Pancreas (tissue), 10 donors: ENCODE data around the gene MAPK12. TPM values are rescaled to one million over a fixed set of nuclear protein-coding genes. Genes with fewer than 3 reads are reported as not detected.

Source experiments
- ATAC-seq, 4 donors: fragments of 200-7000 bp; cut with Tn5 transposase; one replicate each; pipeline versions ENCODE4 v1.8.0 to v1.9.1; 2020; ENCODE audit warnings: mild to moderate bottlenecking in 4 of 4, moderate library complexity in 4 of 4
- DNase-seq, 6 donors: peaks; one replicate each; pipeline ENCODE4 v3.0.0-alpha.2; 2020
- FAIRE-seq: peaks from 2 replicates; lab custom pipeline; 2012; peaks lifted over from hg19 to GRCh38; lab: Jason Lieb, UNC
- H3K27ac ChIP-seq, 4 donors: fragments of 200-600 bp; sonication (generic); 1 replicate in 3 of 4; 2 replicates in 1 of 4; pipeline versions ENCODE4 v1.5.0 to v1.8.0; 2020
- H3K27me3 ChIP-seq, 4 donors: fragments of 200-600 bp; one replicate each; pipeline ENCODE4 v1.8.0; 2021
- H3K36me3 ChIP-seq, 3 donors: fragments of 200-600 bp; sonication (generic) in 1 of 3; one replicate each; pipeline versions ENCODE4 v1.5.0 to v1.8.0; 2020 to 2021
- H3K4me1 ChIP-seq, 3 donors: fragments of 200-600 bp; one replicate each; pipeline ENCODE4 v1.8.0; 2021
- H3K4me3 ChIP-seq, 4 donors: fragments of 200-600 bp; sonication (generic) in 2 of 4; one replicate each; pipeline versions ENCODE4 v1.5.0 to v1.8.0; 2020 to 2021
- H3K9me3 ChIP-seq, 4 donors: fragments of 200-600 bp; one replicate each; pipeline ENCODE4 v1.8.0; 2021
- CTCF ChIP-seq, 4 donors: fragments of 200-600 bp; sonication (generic) in 3 of 4; IDR thresholded peaks; one replicate each; pipeline versions ENCODE4 v1.5.0 to v1.8.0; 2021; ENCODE audit warnings: antibody characterized with exemption in 4 of 4
- WGBS, 2 donors: extraction: QIAGEN DNeasy Blood & Tissue Kit; methylation state at CpG; one replicate each; pipeline ENCODE4 v1.1.7; 2013; 5-methylcytosine and 5-hydroxymethylcytosine counted together
- intact Hi-C, 3 donors: fragments of 100-400 bp; cut with DNase I; formaldehyde crosslinking; loops; one replicate each; pipeline versions ENCODE4 v1.11.1 to v1.14.2; 2022
- polyA plus RNA-seq, 2 donors: library from polyadenylated mRNA; stranded (reverse); fragments of 200-250 nt; gene quantifications; one replicate each; pipeline ENCODE4 v1.2.3, GENCODE V29; 2013
- total RNA-seq, 6 donors: library from RNA; stranded (reverse); fragmentation: NEBNext Ultra II Directional in 4 of 6; extraction: Animal tissue kit (Norgen Biotek cat#: 25700) in 4 of 6; gene quantifications; one replicate each; pipeline versions ENCODE4 v1.2.1 to v1.2.4, GENCODE V29; 2021 to 2023
- donor health status: healthy with polysubstance abuse.
- donor health status: DM: no; HTN: no; CAD: no; lungs with moderate emphysema.
- donor health status: DM: no; HTN: no; CAD: no.
- donor health status: control.
- donor health status: control.
- donor health status: Bipolar disorder and iron deficiency.
- donor health status: DM: yes; HTN: yes; CAD: no.
- donor health status: DM: no; HTN: no; CAD: no.
- donor health status: DM: no; HTN: no; CAD: no.
- donor health status: DM: yes; HTN: yes; CAD: no.

MAPK12 gene
- total RNA-seq: 1 to 10 TPM in 5 of 6 donors, under 1 TPM in 1; 0.88 to 3.8 (median 1.6) TPM
- polyA plus RNA-seq: 10 to 100 TPM in 1 of 2 donors, 1 to 10 TPM in 1; 6.9 to 19.2 TPM

GRCh38 chr22:50261615-50262459 lies at the start of gene MAPK12:
Gene MAPK12, minus strand, starts transcription at chr22:50261683. Its CDS starts 174 bp downstream, at chr22:50261509.
- 3 to 18% methylated on average over 16 to 59 of the region's 61 CpGs for WGBS, 2 donors
- no peak for TF ChIP-seq CTCF (IDR thresholded peaks at IDR 0.05)
- Histone ChIP-seq H3K4me3 (peak within 1 kb of the TSS; percentile 2 to 43 (median 22)), H3K9me3 (no peaks in the 10 kb centered on the region), H3K4me1 (no peaks in the 10 kb centered on the region), H3K36me3 (no peaks in the 10 kb centered on the region), H3K27me3 (no peaks in the 10 kb centered on the region), H3K27ac (no peak within 1 kb of the TSS)
- intact Hi-C loops: loop anchor here in 1 of 3 donors (10.0 kb wide), 1 partner anchor 353 kb away; no protein-coding TSS in a partner anchor
- ATAC-seq: peak in 2 of 4 donors; percentile 4 to 31
- no peak for FAIRE-seq
- no peak for DNase-seq

DNA sequence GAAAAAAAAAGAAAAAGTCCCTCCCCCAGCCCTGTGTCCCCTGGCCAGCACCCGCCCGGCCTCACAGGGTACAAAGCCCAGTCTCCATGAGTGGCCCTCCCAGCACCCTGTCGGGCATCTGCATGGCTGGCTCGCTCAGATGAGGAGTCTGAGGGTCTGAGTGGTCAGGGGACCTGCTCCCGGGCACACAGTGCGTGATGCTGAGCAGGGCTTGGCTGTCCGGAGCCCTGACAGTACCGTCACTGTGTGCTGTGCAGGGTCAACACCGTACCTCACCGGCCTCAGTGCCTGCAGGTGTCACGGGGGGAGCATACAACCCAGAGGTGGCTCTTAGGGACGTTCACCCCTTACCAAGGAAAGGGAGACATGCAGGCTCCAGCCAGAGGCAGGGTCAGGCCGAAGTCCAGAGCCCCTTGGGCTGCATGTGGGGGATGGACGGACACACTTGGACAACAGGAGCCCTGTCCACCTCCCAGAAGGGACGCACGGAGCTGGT lies 49.5 kb upstream of the MAPK12 start:
- intact Hi-C loops: no loop called here
- no peaks in the 10 kb centered on the region for H3K9me3 ChIP-seq
- no peak overlapping the region for H3K27ac ChIP-seq
- no peak overlapping the region for H3K4me3 ChIP-seq
- peak in 1 of 6 donors; percentile 29 for DNase-seq
- no peaks in the 10 kb centered on the region for H3K27me3 ChIP-seq
- ATAC-seq: no peak
- FAIRE-seq: no peak
- H3K36me3 ChIP-seq: no peaks in the 10 kb centered on the region
- 90 to 91% methylated on average over 16 of the region's 16 CpGs for WGBS, 2 donors
- H3K4me1 ChIP-seq: no peaks in the 10 kb centered on the region
- TF ChIP-seq CTCF (IDR thresholded peaks at IDR 0.05): no peak

DNA sequence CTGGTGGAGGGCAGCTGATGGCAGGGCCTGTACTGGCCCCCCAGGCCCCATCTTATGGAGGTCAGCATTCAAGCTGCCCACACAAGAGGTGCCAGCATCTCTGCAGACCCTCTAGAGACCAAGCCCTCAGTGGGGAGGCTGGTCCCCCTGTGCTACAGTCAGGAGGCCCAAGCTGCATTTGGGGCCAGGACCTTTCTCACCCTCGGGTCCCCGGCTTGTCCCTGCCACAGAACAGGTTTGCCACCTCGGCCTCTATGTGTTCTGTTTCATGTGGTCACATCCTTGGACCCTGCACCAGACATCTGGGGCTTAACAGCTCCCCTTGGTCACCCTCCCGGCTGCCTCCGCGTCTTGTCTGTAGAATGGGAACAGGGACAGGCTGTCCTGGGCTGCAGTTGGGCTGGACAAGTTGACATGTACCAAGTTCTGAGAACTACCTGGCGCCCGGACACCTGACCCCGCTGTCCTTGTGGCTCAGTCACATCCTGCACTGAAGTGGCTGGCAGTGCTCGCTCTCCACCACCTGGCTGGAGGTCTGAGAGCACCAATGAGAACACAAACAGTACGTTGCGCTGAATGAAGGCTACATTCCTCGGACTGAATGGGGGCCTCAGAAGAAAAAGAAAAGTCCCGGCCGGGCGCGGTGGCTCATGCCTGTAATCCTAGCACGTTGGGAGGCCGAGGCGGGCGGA lies 48.7 kb upstream of the MAPK12 start:
- Histone ChIP-seq H3K9me3 (no peaks in the 10 kb centered on the region), H3K4me1 (peaks cover 3 to 6% (median 4%) of the 10 kb centered on the region in 3 donors), H3K27ac (no peak overlapping the region), H3K36me3 (no peaks in the 10 kb centered on the region), H3K4me3 (no peak overlapping the region), H3K27me3 (no peaks in the 10 kb centered on the region)
- TF ChIP-seq CTCF (IDR thresholded peaks at IDR 0.05): no peak
- FAIRE-seq (no peak), ATAC-seq (no peak), DNase-seq (peak in 1 of 6 donors; percentile 27)
- WGBS, 2 donors: 89 to 91% methylated on average over 21 of the region's 21 CpGs
- intact Hi-C loops: no loop called here

DNA sequence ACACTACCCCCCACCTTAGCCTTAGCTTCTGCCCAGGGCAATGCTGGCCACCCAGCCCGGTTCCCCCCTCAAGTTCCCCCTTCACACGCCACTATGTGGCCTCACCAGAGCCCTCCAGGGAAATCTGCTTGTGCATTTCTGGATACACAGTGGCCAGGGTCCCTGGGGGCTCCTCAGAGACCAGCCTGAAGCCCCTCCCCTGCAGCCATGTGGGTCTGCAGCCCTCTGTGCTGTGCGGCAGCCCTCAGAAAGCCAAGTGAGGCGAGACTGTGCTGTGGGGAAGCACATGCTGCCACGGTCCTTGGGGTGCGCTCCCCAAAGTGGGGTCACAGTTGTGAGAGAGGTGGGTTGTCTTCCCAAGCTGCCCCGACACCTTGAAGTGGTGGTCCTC lies 48.1 kb upstream of the MAPK12 start:
- DNase-seq: peak in 1 of 6 donors; percentile 30

More for the DNA sequence above, 48.1 kb upstream of the MAPK12 start:
- H3K27ac ChIP-seq: no peak overlapping the region
- H3K36me3 ChIP-seq: no peaks in the 10 kb centered on the region
- WGBS, 2 donors: 81 to 84% methylated on average over 7 of the region's 7 CpGs
- peaks cover 9 to 10% (median 9%) of the 10 kb centered on the region in 3 donors for H3K4me1 ChIP-seq
- H3K9me3 ChIP-seq: no peaks in the 10 kb centered on the region
- H3K27me3 ChIP-seq: no peaks in the 10 kb centered on the region
- no peak for ATAC-seq
- intact Hi-C loops: no loop called here
- TF ChIP-seq CTCF (IDR thresholded peaks at IDR 0.05): no peak
- no peak for FAIRE-seq
- H3K4me3 ChIP-seq: no peak overlapping the region
